IMR-90 (cell line): Measurements from ENCODE around the gene TNFAIP8. TPM values are rescaled to one million over a fixed set of nuclear protein-coding genes. Genes with fewer than 3 reads are reported as not detected.

Experiments used
- CTCF ChIP-seq: conservative IDR thresholded peaks from 2 replicates; pipeline ENCODE4 v1.5.1; 2012; ENCODE audit warnings: mild to moderate bottlenecking, low read depth, low read length, improper control_type of control experiment
- RFX5 ChIP-seq: IDR thresholded peaks from 2 replicates; pipeline ENCODE4 v1.8.0; 2012; ENCODE audit warnings: low read depth, mild to moderate bottlenecking, low read length, moderate library complexity
- polyA plus RNA-seq, 3 experiments: library from polyadenylated mRNA; depleted of rRNA; stranded (reverse); fragments of >200 nt; gene quantifications; 2 replicates each; pipeline ENCODE4 v1.2.3, GENCODE V29; 2012; ENCODE audit warnings: low replicate concordance in 1 of 3
- total RNA-seq: library from RNA; depleted of rRNA; stranded (reverse); fragments of >200 nt; gene quantifications from 2 replicates; pipeline ENCODE4 v1.2.3, GENCODE V29; 2012

The TNFAIP8 gene
- total and polyA plus RNA-seq, 2 of the 4 experiments (the other 2 are of a cell fraction), result 20.3 to 29.9 TPM

- TF ChIP-seq CTCF, result no peak
- TF ChIP-seq RFX5, result no peak
Observed at GRCh38 chr5:119360905-119361593, 5.2 kb downstream of the TNFAIP8 start (continued).
